ENCODE measurements around the gene HOXC12.

The HOXC12 gene

DNA sequence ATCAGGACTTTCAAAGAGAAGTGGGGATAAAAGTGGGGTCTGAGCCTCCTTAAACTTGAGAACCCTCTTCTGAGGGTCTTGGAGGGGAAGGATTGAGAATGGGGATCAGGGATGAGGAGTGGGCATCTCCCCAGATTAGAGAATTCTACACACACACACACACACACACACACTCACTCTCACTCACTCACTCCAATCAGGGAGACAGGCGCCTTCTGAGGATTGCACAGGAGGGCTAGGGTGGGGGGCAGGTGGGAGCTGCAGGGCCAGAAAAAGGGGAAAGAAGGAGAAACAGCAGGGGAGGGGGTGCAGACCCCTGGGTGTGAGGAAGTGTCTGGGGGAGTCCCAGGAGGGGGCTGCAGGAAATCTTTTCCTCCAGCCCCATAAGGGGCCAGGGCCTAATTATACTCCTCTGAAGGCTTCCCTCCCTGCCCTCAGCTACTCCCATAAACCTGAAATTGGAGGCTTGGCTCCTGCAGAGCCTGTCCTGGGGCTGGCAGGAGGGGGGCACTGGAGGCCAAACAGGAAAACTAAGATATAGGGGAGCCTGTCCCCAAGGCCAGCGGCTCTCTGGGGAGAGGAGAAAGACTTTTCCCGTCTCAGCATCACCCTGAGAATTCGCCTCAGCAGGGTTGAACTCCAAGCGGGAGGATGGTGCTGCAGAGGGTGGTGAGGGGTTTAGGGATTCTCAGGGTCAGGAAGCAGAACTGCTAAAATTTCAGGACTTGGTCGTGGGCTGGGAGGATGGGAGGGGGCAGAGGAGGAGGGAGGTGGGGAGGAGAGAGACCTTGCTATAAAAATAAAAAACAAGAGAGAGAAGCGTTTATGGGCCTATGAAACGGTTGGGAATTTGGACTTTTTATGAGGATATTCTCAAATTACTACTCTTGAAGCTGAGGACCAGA lies 46.8 kb downstream of the HOXC12 start:
- in situ Hi-C loops (cut with MboI; ENCODE audit: low pct_unique_long_range_greater_than_20kb, low sequenced_read_pairs) = loop anchor here (10.0 kb wide), 1 partner anchor 193 kb away; no protein-coding TSS in a partner anchor
- DNase-seq = no peak

GRCh38 chr12:54002278-54002914 lies 47.7 kb downstream of the HOXC12 start:
- in situ Hi-C loops (cut with MboI; ENCODE audit: low pct_unique_long_range_greater_than_20kb, low sequenced_read_pairs) = loop anchor here (10.0 kb wide), 1 partner anchor 192 kb away; no protein-coding TSS in a partner anchor
- DNase-seq = no peak

- in situ Hi-C loops (cut with MboI; ENCODE audit: low pct_unique_long_range_greater_than_20kb, low sequenced_read_pairs) = loop anchor here (10.0 kb wide), 1 partner anchor 192 kb away; no protein-coding TSS in a partner anchor
- no peak for DNase-seq
These were observed 48.2 kb downstream of the HOXC12 start for GRCh38 chr12:54002915-54003389.

DNA sequence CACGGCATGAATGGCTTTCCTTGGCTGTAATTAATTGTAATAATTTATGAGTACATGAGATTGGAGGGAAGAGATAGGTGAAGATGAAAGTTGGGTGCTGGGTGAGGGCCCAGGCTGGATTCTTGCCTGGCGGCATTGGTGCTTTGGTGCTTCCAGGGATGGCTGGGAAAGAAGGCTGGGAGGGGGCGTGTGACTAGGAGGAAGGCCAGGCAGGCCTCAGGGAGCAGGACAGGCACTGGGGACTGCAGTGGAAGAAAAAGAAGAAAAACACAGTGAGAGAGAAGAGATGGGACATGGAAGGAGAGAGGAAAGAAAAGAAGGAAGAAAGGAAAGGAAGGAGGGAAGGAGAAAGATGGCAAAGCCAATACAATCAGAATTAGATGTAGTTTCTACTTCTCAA lies 48.9 kb downstream of the HOXC12 start:
- in situ Hi-C loops (cut with MboI; ENCODE audit: low pct_unique_long_range_greater_than_20kb, low sequenced_read_pairs) = loop anchor here (10.0 kb wide), 1 partner anchor 191 kb away; no protein-coding TSS in a partner anchor
- no peak for DNase-seq

DNA sequence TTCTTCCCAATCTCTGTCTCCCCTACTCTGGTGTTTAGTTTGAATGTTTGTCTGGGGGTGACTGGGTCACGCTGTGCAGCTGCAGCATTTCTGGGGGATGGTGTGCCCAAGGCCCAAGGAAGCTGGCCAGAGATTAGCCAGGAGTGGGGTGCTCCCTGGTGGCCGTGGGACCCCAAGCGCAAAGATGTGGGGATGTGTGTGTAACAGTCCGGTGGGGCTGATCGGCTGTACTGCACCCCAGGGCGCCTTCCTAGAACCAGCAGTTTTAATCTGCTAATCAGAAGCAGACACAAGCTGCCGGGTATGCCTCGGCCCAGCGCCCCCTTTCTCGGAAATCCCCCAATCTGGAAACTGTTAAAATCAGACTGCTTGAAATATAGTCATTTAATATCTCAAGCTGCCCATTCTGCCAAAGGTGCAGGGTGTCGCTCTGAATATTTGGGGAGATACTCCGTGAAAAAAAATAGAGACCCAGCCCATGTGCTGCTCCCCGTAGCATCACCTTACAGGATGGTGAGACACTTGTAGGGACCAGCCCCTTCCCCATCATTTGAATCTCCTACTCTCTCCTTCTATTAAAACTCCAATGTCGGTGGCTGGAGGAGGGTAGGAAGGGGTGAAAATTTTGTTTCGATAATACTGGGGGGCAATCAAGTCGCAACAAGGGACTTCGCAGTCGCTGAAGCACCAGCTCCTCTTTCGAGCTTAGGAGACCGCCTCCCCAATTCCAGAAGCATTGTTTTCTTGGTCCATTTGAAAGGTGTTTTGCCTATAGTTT lies 49.5 kb downstream of the HOXC12 start:
- peak; percentile 53 for DNase-seq
- in situ Hi-C loops (cut with MboI; ENCODE audit: low pct_unique_long_range_greater_than_20kb, low sequenced_read_pairs) = loop anchor here (10.0 kb wide), 1 partner anchor 191 kb away; no protein-coding TSS in a partner anchor

DNA sequence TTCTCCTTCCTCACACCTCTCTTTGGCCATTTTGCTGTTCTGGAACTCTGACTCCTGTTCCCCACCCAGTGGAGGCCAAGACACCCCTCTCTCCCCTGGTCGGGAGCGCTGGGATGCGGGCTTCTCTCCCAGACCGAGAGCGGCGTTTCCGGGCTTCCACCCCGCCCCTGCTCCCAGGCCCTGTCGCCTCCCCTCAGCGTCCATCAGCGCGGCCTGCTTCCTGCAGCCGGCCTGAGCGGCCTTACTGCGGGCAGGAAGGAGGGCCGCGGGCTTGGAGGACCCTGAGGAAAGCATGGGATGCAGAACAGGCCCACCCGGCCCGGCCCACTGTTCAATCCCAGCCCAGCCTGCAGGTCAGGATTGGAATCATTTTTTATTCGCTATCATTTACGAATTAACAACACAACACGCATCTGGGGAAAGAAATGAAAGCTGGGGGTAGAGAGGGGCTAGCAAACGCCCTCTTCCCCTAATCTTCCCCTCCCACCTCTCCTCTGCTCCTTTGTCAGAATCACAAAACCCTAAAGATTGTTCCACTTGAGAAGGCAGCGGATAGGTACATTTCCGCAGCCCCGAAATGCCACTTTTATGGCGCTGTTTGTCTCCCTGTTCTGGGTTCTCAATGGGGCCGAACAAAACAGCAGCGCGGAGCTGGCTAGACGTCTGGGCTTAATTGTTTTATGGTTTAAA lies 50.3 kb downstream of the HOXC12 start:
- no peak for DNase-seq
- in situ Hi-C loops (cut with MboI; ENCODE audit: low pct_unique_long_range_greater_than_20kb, low sequenced_read_pairs) = loop anchor here (10.0 kb wide), 1 partner anchor 190 kb away; no protein-coding TSS in a partner anchor

DNA sequence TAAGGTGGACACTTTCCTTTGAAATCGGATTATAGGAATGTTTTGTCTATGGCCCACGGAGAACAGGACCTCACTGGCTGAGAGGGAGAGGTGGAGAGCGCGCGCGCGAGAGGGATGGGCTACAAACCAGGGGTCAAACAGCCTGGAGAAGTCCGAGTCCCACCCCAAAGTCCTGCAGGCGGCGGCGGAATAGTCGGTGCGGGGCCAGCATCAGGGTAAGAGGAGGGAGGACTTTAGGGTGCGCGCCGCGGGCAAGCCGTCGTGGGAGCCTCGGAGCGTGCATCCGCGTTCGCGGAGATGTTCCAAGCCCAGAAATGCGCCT lies 50.8 kb downstream of the HOXC12 start:
- in situ Hi-C loops (cut with MboI; ENCODE audit: low pct_unique_long_range_greater_than_20kb, low sequenced_read_pairs) = loop anchor here (10.0 kb wide), 1 partner anchor 189 kb away; no protein-coding TSS in a partner anchor
- no peak for DNase-seq

DNA sequence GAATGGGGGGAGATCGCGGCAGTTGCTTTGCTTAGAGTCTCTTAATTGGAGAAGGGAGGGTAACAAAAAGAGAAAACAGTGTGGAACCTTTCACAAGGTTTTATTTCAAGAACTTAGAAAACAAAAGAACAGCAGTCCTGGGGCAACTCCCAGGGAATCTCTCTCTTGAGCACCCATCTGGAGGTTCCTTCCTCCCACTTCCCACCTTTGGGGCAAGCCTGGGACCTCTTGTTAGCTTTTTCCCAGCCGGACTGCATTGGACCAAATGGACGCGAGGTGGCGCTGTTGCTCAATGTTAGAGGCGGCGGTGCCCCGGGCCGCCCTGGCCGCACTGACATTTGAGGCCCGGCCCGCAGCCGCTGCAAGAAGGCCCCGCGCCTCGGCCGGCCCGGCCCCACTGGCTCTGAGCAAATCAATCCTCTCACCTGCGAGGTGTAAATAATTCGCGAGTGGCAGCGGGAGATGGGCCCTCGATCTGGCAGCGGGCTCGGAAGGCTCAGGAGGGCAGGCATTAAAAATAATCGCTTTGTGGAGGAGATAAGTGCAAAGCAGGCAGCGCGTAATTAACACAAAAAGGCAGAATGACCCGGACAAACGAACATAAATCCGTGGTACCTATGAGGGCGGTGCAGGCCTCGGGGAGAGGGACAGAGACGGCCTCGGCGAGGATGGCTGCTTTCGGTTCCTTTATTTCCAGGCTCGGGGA lies 51.3 kb downstream of the HOXC12 start:
- peak; percentile 89 for DNase-seq
- in situ Hi-C loops (cut with MboI; ENCODE audit: low pct_unique_long_range_greater_than_20kb, low sequenced_read_pairs) = loop anchor here (10.0 kb wide), 1 partner anchor 189 kb away; no protein-coding TSS in a partner anchor

DNA sequence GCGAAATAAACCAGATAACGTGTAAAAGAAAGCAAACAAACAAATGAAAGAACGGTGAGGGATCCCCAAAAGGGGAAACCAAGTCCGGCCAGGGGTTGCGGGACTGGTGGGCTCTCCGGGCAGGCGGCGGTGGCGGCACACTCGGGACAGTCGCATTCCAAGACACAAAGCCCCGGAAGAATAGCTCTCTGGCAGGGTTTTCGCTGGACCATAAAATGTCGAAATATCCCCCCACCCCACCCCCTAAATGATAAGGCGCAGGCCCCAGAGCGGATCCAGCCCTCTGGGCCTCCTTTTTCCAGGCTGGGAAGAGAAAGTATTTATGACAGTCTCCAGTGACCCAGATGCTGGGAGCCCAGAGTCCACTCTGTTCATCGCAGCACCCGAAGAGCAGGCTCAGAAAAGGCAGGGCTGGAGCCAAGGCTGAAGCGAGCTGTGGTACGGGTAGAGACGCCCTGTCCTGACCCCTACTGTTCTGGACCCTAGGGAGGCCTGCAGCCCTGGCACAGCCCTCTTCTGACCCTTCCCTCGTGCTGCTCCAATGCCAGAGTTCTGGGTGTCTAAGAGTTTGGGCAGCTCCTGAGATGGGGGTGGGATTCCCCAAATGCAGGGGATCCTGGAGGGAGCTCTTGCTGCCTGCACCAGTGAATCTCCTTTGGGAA lies 52.0 kb downstream of the HOXC12 start:
- in situ Hi-C loops (cut with MboI; ENCODE audit: low pct_unique_long_range_greater_than_20kb, low sequenced_read_pairs) = loop anchor here (10.0 kb wide), 1 partner anchor 188 kb away; no protein-coding TSS in a partner anchor

GRCh38 chr12:54007538-54008259 lies 53.0 kb downstream of the HOXC12 start:
- no peak for DNase-seq
- in situ Hi-C loops (cut with MboI; ENCODE audit: low pct_unique_long_range_greater_than_20kb, low sequenced_read_pairs) = loop anchor here (10.0 kb wide), 1 partner anchor 187 kb away; no protein-coding TSS in a partner anchor

More for the DNA sequence above, 52.0 kb downstream of the HOXC12 start:
- DNase-seq = no peak

GRCh38 chr12:54008260-54008552 lies 53.5 kb downstream of the HOXC12 start:
- in situ Hi-C loops (cut with MboI; ENCODE audit: low pct_unique_long_range_greater_than_20kb, low sequenced_read_pairs) = loop anchor here (10.0 kb wide), 1 partner anchor 187 kb away; no protein-coding TSS in a partner anchor
- no peak for DNase-seq
